ENCODE results near the gene NUS1.

- TF ChIP-seq CTCF (IDR thresholded peaks at IDR 0.05) = no peak
- no peak for TF ChIP-seq POLR2A (IDR thresholded peaks at IDR 0.05)
Measured at GRCh38 chr6:117711369-117711768, 36.1 kb downstream of the NUS1 start.
